T-cell (primary cell): Measurements from ENCODE around the gene ARMC6. TPM values are rescaled to one million over a fixed set of nuclear protein-coding genes. Genes with fewer than 3 reads are reported as not detected.

Experiments
- ATAC-seq, 4 experiments: fragments of 200-7000 bp in 3 of 4; fragments of 150-1000 bp in 1 of 4; cut with Tn5 transposase; replicated peaks in 1 of 4; 1 replicate in 3 of 4; 2 replicates in 1 of 4; pipeline ENCODE4 v1.10.0; 2021; ENCODE audit warnings: moderate library complexity in 3 of 4, mild to moderate bottlenecking in 2 of 4, moderate number of reproducible peaks in 1 of 4
- CTCF ChIA-PET, 2 donors: fragments of 300-600 bp; sonication (Branson Sonifier 250); formaldehyde crosslinking; loops; one replicate each; lab custom pipeline; 2022; ENCODE audit warnings: antibody characterized with exemption in 2 of 2; lab: Charles Lee
- POLR2A ChIA-PET, 2 donors: fragments of 300-600 bp; sonication (Branson Sonifier 250); formaldehyde crosslinking; loops; one replicate each; lab custom pipeline; 2022; ENCODE audit warnings: antibody characterized with exemption in 2 of 2; lab: Charles Lee
- DNase-seq, 35 experiments: peaks; one replicate each; pipeline versions ENCODE4 v3.0.0 to v3.0.0-alpha.2; 2013 to 2023
- H3K27ac ChIP-seq: one replicate; pipeline ENCODE4 v1.5.1; 2013; ENCODE audit warnings: low read length
- H3K27me3 ChIP-seq, 2 experiments: replicated peaks in 1 of 2; 1 replicate in 1 of 2; 2 replicates in 1 of 2; pipeline versions ENCODE4 v1.6.1 to v1.7.0; 2013; ENCODE audit warnings: low read length in 1 of 2, mixed read lengths in 1 of 2; ENCODE audit not compliant: control insufficient read depth in 2 of 2, insufficient read depth in 2 of 2; ENCODE audit errors: extremely low read depth in 1 of 2
- H3K36me3 ChIP-seq, 2 donors: 1 replicate in 1 of 2; 2 replicates in 1 of 2; pipeline versions ENCODE4 v1.6.1 to v1.7.0; 2013; ENCODE audit warnings: low read length in 1 of 2; ENCODE audit not compliant: control insufficient read depth in 2 of 2, insufficient read depth in 1 of 2; ENCODE audit errors: extremely low read depth in 1 of 2
- H3K4me1 ChIP-seq, 2 experiments: 1 replicate in 1 of 2; 2 replicates in 1 of 2; pipeline versions ENCODE4 v1.6.1 to v1.7.0; 2013; ENCODE audit warnings: low read length in 2 of 2, mixed read lengths in 1 of 2; ENCODE audit not compliant: insufficient read depth in 2 of 2, control insufficient read depth in 1 of 2; ENCODE audit errors: extremely low read depth in 1 of 2
- H3K4me3 ChIP-seq, 2 donors: 1 replicate in 1 of 2; 2 replicates in 1 of 2; pipeline versions ENCODE4 v1.5.1 to v1.7.0; 2013; ENCODE audit warnings: mild to moderate bottlenecking in 2 of 2, low read length in 1 of 2, moderate library complexity in 1 of 2; ENCODE audit not compliant: control insufficient read depth in 1 of 2; ENCODE audit errors: extremely low read depth in 1 of 2
- H3K9me3 ChIP-seq: 2 replicates; pipeline ENCODE4 v1.7.0; 2013
- H3K27ac Mint-ChIP-seq, 2 donors: one replicate each; pipeline ENCODE4 v1.8.0; 2020 to 2021; ENCODE audit warnings: mild to moderate bottlenecking in 2 of 2, mixed read lengths in 2 of 2
- H3K27me3 Mint-ChIP-seq, 2 donors: one replicate each; pipeline ENCODE4 v1.8.0; 2021 to 2022; ENCODE audit warnings: mixed read lengths in 2 of 2
- H3K36me3 Mint-ChIP-seq: one replicate; pipeline ENCODE4 v1.8.0; 2021; ENCODE audit warnings: mixed read lengths
- H3K4me1 Mint-ChIP-seq, 3 donors: one replicate each; pipeline ENCODE4 v1.8.0; 2020 to 2022; ENCODE audit warnings: mixed read lengths in 3 of 3, mild to moderate bottlenecking in 1 of 3
- H3K4me3 Mint-ChIP-seq, 3 donors: one replicate each; pipeline ENCODE4 v1.8.0; 2020 to 2022; ENCODE audit warnings: mild to moderate bottlenecking in 3 of 3, mixed read lengths in 3 of 3, moderate library complexity in 3 of 3
- H3K9me3 Mint-ChIP-seq, 3 donors: one replicate each; pipeline ENCODE4 v1.8.0; 2020 to 2022; ENCODE audit warnings: mixed read lengths in 3 of 3
- WGBS: methylation state at CpG from one replicate; pipeline ENCODE4 v1.1.5; 2013; ENCODE audit warnings: missing lambda C conversion rate; ENCODE audit not compliant: insufficient coverage; 5-methylcytosine and 5-hydroxymethylcytosine counted together
- total RNA-seq, 35 experiments: library from RNA in 6 of 35; stranded (reverse) in 6 of 35; fragments of 120-200 nt in 1 of 35; gene quantifications; one replicate each; pipeline versions ENCODE4 v1.2.1 to v1.2.4 and lab custom pipeline; 2013 to 2026

Gene ARMC6
- total RNA-seq, 5 donors from 2014 or later (not counting 1 experiment from before 2014, with no cell fraction given): 12.8 to 22.7 (median 18.7) TPM

DNA sequence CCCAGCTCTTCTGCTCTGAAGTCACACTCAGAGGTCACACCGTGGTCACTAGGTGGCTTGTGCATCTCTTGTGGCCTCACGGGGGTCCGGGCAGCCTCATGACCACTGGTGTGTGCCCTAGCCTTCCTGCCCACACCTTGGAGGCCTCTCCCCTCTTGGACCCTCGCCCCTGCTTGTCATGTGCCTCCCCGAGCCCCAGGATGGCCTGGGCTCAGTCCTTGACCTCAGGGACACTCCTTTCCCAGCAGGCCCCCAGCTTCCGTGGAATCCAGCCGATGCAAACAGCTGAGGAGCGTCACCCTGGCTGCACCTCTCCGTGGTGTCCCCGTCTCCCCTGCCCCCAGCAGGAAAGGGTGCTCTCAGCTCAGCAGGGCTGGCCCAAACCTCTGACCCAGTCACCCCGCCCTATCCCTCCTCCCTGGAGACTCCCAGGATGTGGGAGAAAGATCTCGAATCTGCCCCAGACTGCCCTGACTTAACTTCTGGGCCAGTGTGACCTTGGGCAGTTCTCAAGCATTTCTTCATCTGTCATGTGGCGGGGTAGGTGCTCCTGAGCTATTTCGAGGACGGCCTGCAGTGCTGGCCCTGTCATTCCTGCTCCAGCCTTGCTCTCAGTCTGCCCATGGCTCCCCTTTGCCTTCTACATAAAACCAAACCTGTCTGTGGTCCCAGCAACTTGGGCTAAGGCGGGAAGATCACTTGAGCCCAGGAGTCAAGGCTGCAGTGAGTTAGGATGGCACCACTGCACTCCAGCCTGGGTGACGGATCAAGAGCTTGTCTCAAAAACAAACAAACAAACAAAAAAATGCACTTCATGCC, 25.8 kb downstream of the ARMC6 start:
- Histone ChIP-seq H3K4me3 (no peak overlapping the region), H3K36me3 (peaks cover 16 to 36% of the 10 kb centered on the region in 2 donors), H3K4me1 (peaks cover 3 to 8% of the 10 kb centered on the region in 2 experiments), H3K27ac (no peak overlapping the region), H3K9me3 (no peaks in the 10 kb centered on the region), H3K27me3 (no peaks in the 10 kb centered on the region)
- DNase-seq (no peak), ATAC-seq (no peak)
- ChIA-PET POLR2A (no interaction called here), CTCF (no interaction called here)
- peaks cover 11% of the 10 kb centered on the region for H3K36me3 Mint-ChIP-seq
- 89% methylated on average over 17 of the region's 17 CpGs for WGBS
- no peaks in the 10 kb centered on the region for H3K27me3 Mint-ChIP-seq
- no peaks in the 10 kb centered on the region for H3K9me3 Mint-ChIP-seq
- no peak overlapping the region for H3K27ac Mint-ChIP-seq
- no peak overlapping the region for H3K4me3 Mint-ChIP-seq
- peaks cover 1 to 13% (median 9%) of the 10 kb centered on the region in 3 donors for H3K4me1 Mint-ChIP-seq

DNA sequence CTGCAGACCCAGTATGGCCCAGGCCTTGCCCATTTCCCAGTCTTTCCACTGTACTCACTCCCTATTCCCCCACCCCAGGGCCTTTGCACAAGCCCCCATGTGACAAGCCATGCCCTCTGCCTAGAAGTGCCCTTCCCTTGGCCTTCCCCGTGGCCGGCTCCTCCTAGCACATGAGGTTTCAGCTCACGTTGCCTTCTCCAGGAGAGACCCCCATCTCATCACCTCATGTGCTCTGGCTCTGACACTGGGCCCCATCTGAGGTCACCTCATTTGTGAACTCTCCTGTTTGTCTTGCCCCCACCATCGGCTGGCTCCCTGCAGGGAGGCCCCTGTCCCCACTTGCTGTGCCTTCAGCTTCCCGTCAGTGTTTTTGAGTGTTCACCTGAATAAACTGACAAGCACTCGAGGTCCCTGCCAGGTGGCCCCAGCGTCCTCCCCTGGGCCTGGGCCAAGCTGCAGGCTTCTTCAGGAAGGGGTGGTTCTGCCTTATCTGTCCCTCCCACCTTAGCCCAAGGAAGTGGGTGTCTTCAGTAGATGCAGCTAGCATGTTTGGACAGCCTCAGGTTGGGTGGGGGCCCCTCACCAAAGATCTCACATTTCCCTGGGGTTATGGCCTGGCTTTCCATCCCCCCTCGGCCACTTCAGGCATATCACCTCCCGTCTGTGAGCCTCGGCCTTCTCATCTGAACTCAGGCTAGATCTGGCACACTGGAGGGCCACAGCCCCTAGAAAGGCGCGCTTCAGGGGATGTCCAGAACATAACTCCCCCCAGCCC, 26.6 kb downstream of the ARMC6 start:
- H3K4me1 ChIP-seq: peaks cover 6 to 16% of the 10 kb centered on the region in 2 experiments
- H3K4me1 Mint-ChIP-seq: peaks cover 9 to 20% (median 9%) of the 10 kb centered on the region in 3 donors
- DNase-seq (no peak), ATAC-seq (no peak)
- POLR2A ChIA-PET: no interaction called here
- CTCF ChIA-PET: interaction anchor here in 1 of 2 donors (0.6 kb wide), 2 partner anchors 87 to 241 kb away, joined by 3 to 4 read pairs; no protein-coding TSS in a partner anchor
- WGBS: 90% methylated on average over 8 of the region's 12 CpGs
- H3K27ac Mint-ChIP-seq: peak overlapping the region in 1 of 2 donors; percentile 28
- no peak overlapping the region for H3K4me3 ChIP-seq
- no peaks in the 10 kb centered on the region for H3K9me3 ChIP-seq
- H3K27ac ChIP-seq: no peak overlapping the region
- no peaks in the 10 kb centered on the region for H3K9me3 Mint-ChIP-seq
- H3K27me3 Mint-ChIP-seq: no peaks in the 10 kb centered on the region
- H3K4me3 Mint-ChIP-seq: no peak overlapping the region
- H3K36me3 ChIP-seq: peaks cover 11 to 29% of the 10 kb centered on the region in 2 donors
- H3K27me3 ChIP-seq: no peaks in the 10 kb centered on the region
- H3K36me3 Mint-ChIP-seq: peaks cover 9% of the 10 kb centered on the region

DNA sequence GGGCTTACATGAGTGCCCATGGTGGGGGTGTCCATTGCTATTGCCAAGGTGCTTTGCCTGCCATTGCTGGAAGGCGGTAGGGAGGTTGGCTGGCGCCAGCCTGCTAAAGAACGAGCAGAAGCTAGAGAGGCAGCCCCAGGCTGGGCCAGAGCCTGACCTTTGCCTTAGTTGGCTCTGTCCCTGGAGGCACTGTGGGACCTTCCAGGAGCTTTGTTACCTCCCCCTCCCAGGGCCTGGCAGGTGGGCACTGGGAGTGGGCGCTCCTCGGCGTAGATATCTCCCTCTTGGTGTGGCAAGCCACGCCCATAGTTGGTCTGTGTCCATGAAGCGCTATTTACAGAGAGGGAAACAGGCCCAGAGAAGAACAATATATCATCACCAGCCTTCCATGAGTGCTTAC, 28.1 kb downstream of the ARMC6 start:
- Mint-ChIP-seq H3K4me3 (peak overlapping the region in 2 of 3 donors; percentile 3 to 9), H3K9me3 (no peaks in the 10 kb centered on the region), H3K27ac (no peak overlapping the region), H3K4me1 (peaks cover 17 to 31% (median 18%) of the 10 kb centered on the region in 3 donors), H3K27me3 (no peaks in the 10 kb centered on the region), H3K36me3 (peaks cover 8% of the 10 kb centered on the region)
- ATAC-seq (no peak), DNase-seq (no peak)
- Histone ChIP-seq H3K27ac (no peak overlapping the region), H3K4me1 (peaks cover 8 to 31% of the 10 kb centered on the region in 2 experiments), H3K27me3 (no peaks in the 10 kb centered on the region), H3K36me3 (peaks cover 7 to 18% of the 10 kb centered on the region in 2 donors), H3K9me3 (no peaks in the 10 kb centered on the region), H3K4me3 (no peak overlapping the region)
- whole genome bisulfite sequencing: 100% methylated on average over 3 of the region's 8 CpGs
- ChIA-PET POLR2A (no interaction called here), CTCF (no interaction called here)

DNA sequence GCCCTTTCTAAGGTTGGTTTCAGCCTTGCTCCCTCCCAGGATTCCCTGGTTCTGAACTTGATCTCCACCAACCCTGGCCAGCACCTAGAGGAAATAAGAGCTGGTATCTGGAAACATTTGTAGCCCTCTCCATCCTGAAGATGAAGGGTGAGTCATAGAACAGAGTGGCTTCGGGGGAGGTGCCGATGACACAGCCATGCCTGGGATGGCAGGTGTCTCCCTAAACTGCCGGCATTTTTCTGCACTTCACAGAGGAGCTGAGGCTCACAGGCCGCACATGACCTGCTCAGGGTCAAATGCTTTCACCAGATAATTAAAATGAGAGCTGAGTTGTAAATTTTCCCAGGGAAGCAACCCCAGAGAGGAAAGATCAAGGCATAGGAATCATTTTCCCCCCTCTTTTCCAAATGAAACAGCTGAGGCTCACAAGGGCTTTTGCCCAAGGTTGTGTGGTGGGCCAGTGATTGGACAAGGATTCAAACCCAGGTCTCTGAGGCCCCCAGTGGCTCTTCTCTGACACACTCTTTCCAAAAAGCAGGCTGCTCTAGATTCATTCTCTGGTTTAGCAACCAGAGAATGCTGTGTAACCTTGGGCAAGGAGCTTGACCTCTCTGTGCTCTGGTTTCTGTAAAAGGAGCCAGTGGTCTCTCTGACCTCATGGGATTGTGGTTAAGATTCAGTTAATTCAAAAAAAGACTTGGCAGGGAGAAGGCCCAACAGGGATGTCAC, 29.2 kb downstream of the ARMC6 start:
- H3K9me3 Mint-ChIP-seq: no peaks in the 10 kb centered on the region
- DNase-seq (no peak), ATAC-seq (no peak)
- H3K4me3 ChIP-seq: peak overlapping the region; percentile 60 to 76
- POLR2A ChIA-PET: no interaction called here
- peaks cover 4 to 7% of the 10 kb centered on the region in 2 donors for H3K36me3 ChIP-seq
- peak overlapping the region; percentile 60 for H3K27ac ChIP-seq
- WGBS: 96% methylated on average over 4 of the region's 4 CpGs
- peak overlapping the region; percentile 87 to 95 (median 89) for H3K4me3 Mint-ChIP-seq
- peaks cover 9% of the 10 kb centered on the region for H3K36me3 Mint-ChIP-seq
- H3K4me1 ChIP-seq: peaks cover 8 to 41% of the 10 kb centered on the region in 2 experiments
- CTCF ChIA-PET: no interaction called here
- H3K27ac Mint-ChIP-seq: peak overlapping the region; percentile 74 to 90
- H3K9me3 ChIP-seq: no peaks in the 10 kb centered on the region
- peaks cover 26 to 42% (median 27%) of the 10 kb centered on the region in 3 donors for H3K4me1 Mint-ChIP-seq
- no peaks in the 10 kb centered on the region for H3K27me3 Mint-ChIP-seq
- H3K27me3 ChIP-seq: no peaks in the 10 kb centered on the region

DNA sequence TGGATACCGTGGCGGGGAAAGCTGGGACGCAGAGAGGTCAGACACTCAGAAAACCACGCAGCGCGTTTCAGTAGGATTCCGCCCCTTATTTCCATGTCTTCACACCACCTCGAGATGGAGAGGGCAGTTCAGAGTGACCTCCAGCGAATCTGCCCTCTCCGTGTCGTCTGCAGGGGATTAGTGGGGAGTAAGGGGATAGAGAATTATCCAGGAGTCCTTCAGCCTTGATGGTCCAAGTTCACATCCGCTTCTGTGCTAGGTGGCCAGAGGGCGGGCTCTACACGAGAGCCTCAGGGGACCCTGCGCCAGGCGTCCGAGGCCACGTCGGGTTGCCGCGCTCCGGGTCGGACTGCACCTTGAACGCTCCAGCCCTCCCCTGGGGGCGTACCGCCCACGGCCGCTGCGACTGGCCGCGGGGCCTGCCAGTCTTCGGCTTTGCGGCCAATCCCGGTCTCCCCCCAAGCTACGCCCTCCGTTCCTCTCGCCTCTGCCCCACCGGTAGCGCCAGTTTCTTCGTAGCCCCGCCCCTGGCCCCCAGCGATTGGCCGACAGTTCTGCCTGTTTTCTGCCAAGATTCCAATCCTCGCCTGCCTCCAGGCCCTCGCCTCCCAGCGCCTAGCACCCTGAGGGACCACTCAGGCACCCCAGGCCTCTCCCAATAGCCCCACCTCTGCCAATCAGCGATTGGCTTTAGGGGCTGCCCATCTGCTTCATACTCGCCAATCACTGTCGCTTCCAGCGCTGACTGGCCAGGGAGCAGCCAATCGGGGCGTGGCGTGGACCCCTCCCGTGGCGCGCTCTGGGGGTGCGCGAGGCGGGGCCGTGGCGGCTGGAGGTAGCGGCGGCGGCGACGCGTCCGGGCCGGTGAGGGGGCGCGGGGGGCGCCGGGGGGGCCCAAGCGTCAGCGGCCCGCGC, 30.0 kb downstream of the ARMC6 start, which contains the start of gene SLC25A42:
Gene SLC25A42 (plus strand): TSS at position 812 of the 915 bp plus-strand sequence. CDS start 32,131 bp downstream, outside the sequence.
- Histone ChIP-seq H3K4me3 (peak within 1 kb of the TSS; percentile 76 to 86), H3K27ac (peak within 1 kb of the TSS; percentile 60), H3K4me1 (peaks cover 8 to 49% of the 10 kb centered on the region in 2 experiments), H3K27me3 (no peaks in the 10 kb centered on the region), H3K9me3 (no peaks in the 10 kb centered on the region), H3K36me3 (no peaks in the 10 kb centered on the region)
- Mint-ChIP-seq H3K36me3 (peaks cover 8% of the 10 kb centered on the region), H3K4me1 (peaks cover 31 to 47% (median 34%) of the 10 kb centered on the region in 3 donors), H3K9me3 (no peaks in the 10 kb centered on the region), H3K27ac (peak within 1 kb of the TSS; percentile 74 to 90), H3K4me3 (peak within 1 kb of the TSS; percentile 87 to 95 (median 89)), H3K27me3 (no peaks in the 10 kb centered on the region)
- ChIA-PET CTCF (no interaction called here), POLR2A (no interaction called here)
- under 1% methylated on average over 46 of the region's 77 CpGs for WGBS
- ATAC-seq: peak; percentile 92 to 94 (median 93)
- peak; percentile 97 to 100 (median 99) for DNase-seq
